Measurements from ENCODE around the gene MROH7. TPM values are rescaled to one million over a fixed set of nuclear protein-coding genes. Genes with fewer than 3 reads are reported as not detected.
A peak's percentile ranks its signal among the peaks of the same experiment; 100 is the strongest.

MROH7 gene
- total and polyA plus RNA-seq, 2 of the 13 experiments (the other 11 are each of a cell fraction or from before 2014, with no cell fraction given), result 0.09 TPM

DNA sequence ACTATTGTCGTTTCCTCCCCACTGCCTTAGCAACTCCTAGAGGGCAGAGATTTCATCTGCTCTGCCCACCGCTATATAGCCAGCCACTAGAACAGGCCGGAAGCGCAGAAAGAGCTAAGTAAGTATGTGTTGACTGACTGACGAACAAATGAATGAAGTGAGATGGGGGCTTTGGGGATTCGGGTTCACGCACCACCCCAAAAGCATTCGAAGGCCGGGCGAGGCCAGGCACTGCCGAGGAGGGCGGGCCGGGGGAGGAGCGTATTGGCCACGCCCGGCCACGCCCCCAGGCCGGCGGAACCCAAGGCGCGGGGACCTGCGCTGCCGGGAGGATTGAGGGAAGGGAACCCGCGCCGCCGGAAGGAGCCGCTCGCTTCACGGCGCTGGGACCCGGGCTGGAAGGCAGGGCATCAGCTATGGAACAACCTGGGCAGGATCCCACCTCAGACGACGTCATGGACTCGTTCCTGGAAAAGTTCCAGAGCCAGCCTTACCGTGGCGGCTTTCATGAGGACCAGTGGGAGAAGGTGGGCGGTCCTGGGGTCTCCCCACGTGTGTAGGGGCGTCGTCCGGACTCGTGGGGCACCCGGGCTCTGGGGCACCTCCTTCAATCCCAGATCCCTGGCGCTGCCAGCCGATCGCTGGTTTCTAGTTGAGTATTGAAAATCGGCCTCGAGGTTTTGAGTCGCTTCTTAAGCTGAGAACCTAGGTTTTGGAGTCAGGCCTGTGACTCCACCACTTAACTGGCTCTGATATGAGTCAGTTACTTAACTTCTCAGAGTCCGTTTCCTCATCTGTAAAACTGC lies 74.1 kb downstream of the MROH7 start, which contains the start of gene TTC4 (continued):
- TF ChIP-seq, protein P1, sequence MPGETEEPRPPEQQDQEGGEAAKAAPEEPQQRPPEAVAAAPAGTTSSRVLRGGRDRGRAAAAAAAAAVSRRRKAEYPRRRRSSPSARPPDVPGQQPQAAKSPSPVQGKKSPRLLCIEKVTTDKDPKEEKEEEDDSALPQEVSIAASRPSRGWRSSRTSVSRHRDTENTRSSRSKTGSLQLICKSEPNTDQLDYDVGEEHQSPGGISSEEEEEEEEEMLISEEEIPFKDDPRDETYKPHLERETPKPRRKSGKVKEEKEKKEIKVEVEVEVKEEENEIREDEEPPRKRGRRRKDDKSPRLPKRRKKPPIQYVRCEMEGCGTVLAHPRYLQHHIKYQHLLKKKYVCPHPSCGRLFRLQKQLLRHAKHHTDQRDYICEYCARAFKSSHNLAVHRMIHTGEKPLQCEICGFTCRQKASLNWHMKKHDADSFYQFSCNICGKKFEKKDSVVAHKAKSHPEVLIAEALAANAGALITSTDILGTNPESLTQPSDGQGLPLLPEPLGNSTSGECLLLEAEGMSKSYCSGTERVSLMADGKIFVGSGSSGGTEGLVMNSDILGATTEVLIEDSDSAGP (CRISPR knock-in tag; IDR thresholded peaks at IDR 0.05; ENCODE audit: borderline replicate concordance), result peak; percentile 96
- TF ChIP-seq HNRNPK (IDR thresholded peaks at IDR 0.05; ENCODE audit: low read depth, low read length, poor library complexity, severe bottlenecking) (peak; percentile 76), GFI1 (CRISPR knock-in tag; IDR thresholded peaks at IDR 0.05; ENCODE audit: borderline replicate concordance) (peak; percentile 84; the same call in 1 of the 2 replicates), RORA (CRISPR knock-in tag; IDR thresholded peaks at IDR 0.05) (no peak), ZNF605 (CRISPR knock-in tag; IDR thresholded peaks at IDR 0.05) (peak; percentile 88), MEF2D (CRISPR knock-in tag; IDR thresholded peaks at IDR 0.05) (peak; percentile 82), NR2C2 (CRISPR knock-in tag; IDR thresholded peaks at IDR 0.05; ENCODE audit: borderline replicate concordance) (peak; percentile 58), ZMYM4 (CRISPR knock-in tag; IDR thresholded peaks at IDR 0.05) (peak; percentile 92), ZNF563 (CRISPR knock-in tag; IDR thresholded peaks at IDR 0.05) (no peak), SRSF4 (IDR thresholded peaks at IDR 0.05; ENCODE audit: low read depth, low read length, poor library complexity, severe bottlenecking) (no peak), CHCHD3 (CRISPR knock-in tag; IDR thresholded peaks at IDR 0.05) (peak; percentile 48; the same call in 1 of the 2 replicates), PAF1 (CRISPR knock-in tag; IDR thresholded peaks at IDR 0.05) (no peak), ISX (CRISPR knock-in tag; conservative IDR thresholded peaks at IDR 0.05) (0 out of 2 replicates have a peak, but pooled peaks have one; percentile 41), DNMT1 (CRISPR knock-in tag; IDR thresholded peaks at IDR 0.05) (0 out of 2 replicates have a peak, but pooled peaks have one; percentile 88), ARNTL (CRISPR knock-in tag; IDR thresholded peaks at IDR 0.05) (no peak), PCBP2 (optimal IDR thresholded peaks at IDR 0.05; ENCODE audit: low read depth, low read length, poor library complexity, severe bottlenecking) (no peak)
- TF ChIP-seq, protein P2, sequence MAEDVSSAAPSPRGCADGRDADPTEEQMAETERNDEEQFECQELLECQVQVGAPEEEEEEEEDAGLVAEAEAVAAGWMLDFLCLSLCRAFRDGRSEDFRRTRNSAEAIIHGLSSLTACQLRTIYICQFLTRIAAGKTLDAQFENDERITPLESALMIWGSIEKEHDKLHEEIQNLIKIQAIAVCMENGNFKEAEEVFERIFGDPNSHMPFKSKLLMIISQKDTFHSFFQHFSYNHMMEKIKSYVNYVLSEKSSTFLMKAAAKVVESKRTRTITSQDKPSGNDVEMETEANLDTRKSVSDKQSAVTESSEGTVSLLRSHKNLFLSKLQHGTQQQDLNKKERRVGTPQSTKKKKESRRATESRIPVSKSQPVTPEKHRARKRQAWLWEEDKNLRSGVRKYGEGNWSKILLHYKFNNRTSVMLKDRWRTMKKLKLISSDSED (CRISPR knock-in tag; IDR thresholded peaks at IDR 0.05), result no peak
- TF ChIP-seq, protein P3, sequence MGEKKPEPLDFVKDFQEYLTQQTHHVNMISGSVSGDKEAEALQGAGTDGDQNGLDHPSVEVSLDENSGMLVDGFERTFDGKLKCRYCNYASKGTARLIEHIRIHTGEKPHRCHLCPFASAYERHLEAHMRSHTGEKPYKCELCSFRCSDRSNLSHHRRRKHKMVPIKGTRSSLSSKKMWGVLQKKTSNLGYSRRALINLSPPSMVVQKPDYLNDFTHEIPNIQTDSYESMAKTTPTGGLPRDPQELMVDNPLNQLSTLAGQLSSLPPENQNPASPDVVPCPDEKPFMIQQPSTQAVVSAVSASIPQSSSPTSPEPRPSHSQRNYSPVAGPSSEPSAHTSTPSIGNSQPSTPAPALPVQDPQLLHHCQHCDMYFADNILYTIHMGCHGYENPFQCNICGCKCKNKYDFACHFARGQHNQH (CRISPR knock-in tag; IDR thresholded peaks at IDR 0.05), result peak; percentile 87; the same call in 1 of the 2 replicates
- TF ChIP-seq, protein P4, sequence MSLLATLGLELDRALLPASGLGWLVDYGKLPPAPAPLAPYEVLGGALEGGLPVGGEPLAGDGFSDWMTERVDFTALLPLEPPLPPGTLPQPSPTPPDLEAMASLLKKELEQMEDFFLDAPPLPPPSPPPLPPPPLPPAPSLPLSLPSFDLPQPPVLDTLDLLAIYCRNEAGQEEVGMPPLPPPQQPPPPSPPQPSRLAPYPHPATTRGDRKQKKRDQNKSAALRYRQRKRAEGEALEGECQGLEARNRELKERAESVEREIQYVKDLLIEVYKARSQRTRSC (CRISPR knock-in tag; IDR thresholded peaks at IDR 0.05; ENCODE audit: low read depth), result no peak; the same call in 1 of the 2 replicates
- TF ChIP-seq, protein P5, sequence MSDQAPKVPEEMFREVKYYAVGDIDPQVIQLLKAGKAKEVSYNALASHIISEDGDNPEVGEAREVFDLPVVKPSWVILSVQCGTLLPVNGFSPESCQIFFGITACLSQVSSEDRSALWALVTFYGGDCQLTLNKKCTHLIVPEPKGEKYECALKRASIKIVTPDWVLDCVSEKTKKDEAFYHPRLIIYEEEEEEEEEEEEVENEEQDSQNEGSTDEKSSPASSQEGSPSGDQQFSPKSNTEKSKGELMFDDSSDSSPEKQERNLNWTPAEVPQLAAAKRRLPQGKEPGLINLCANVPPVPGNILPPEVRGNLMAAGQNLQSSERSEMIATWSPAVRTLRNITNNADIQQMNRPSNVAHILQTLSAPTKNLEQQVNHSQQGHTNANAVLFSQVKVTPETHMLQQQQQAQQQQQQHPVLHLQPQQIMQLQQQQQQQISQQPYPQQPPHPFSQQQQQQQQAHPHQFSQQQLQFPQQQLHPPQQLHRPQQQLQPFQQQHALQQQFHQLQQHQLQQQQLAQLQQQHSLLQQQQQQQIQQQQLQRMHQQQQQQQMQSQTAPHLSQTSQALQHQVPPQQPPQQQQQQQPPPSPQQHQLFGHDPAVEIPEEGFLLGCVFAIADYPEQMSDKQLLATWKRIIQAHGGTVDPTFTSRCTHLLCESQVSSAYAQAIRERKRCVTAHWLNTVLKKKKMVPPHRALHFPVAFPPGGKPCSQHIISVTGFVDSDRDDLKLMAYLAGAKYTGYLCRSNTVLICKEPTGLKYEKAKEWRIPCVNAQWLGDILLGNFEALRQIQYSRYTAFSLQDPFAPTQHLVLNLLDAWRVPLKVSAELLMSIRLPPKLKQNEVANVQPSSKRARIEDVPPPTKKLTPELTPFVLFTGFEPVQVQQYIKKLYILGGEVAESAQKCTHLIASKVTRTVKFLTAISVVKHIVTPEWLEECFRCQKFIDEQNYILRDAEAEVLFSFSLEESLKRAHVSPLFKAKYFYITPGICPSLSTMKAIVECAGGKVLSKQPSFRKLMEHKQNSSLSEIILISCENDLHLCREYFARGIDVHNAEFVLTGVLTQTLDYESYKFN (CRISPR knock-in tag; conservative IDR thresholded peaks at IDR 0.05), result peak; percentile 55

All from HepG2 (cell line).